IMR-90 (cell line): Measurements from ENCODE around the gene FOXP1. TPM values are rescaled to one million over a fixed set of nuclear protein-coding genes. Genes with fewer than 3 reads are reported as not detected.

Experiments used
- ATAC-seq: fragments of 200-7000 bp; cut with Tn5 transposase; 2 replicates; pipeline ENCODE4 v1.9.1; 2020; ENCODE audit warnings: low read depth, mild to moderate bottlenecking, moderate library complexity
- BruUV-seq: library from RNA; stranded (reverse); fragments of 400-500 nt; replicated peaks from 2 replicates; lab custom pipeline; 2021; lab: Mats Ljungman, UMichigan
- CTCF ChIA-PET: fragments of 300-600 bp; formaldehyde crosslinking; extraction: SDS; loops from one replicate; lab custom pipeline; 2021; ENCODE audit warnings: antibody characterized with exemption; lab: Yijun Ruan, JAX
- POLR2A ChIA-PET: fragments of 300-600 bp; sonication (Branson Sonifier 250); formaldehyde crosslinking; loops from one replicate; lab custom pipeline; 2022; ENCODE audit warnings: antibody characterized with exemption; ENCODE audit not compliant: unreplicated experiment; lab: Charles Lee
- DNase-seq: peaks from one replicate; pipeline ENCODE4 v3.0.0; 2013
- H2AFZ ChIP-seq: replicated peaks from 2 replicates; pipeline ENCODE3; 2013; ENCODE audit warnings: low read length, mild to moderate bottlenecking; ENCODE audit not compliant: poor library complexity
- H2AK5ac ChIP-seq: 2 replicates; pipeline ENCODE4 v1.6.1; 2013; ENCODE audit warnings: low read depth, low read length, inconsistent platforms
- H2AK9ac ChIP-seq: replicated peaks from 2 replicates; pipeline ENCODE3; 2013; ENCODE audit warnings: mild to moderate bottlenecking, low read depth, low read length, moderate library complexity; ENCODE audit not compliant: poor library complexity
- H2BK120ac ChIP-seq: 2 replicates; pipeline ENCODE4 v1.6.1; 2013; ENCODE audit warnings: low read depth, low read length, inconsistent platforms
- H2BK15ac ChIP-seq: 3 replicates; pipeline ENCODE4 v1.6.1; 2013; ENCODE audit warnings: low read depth, low read length, inconsistent platforms
- H2BK20ac ChIP-seq: 2 replicates; pipeline ENCODE4 v1.6.1; 2013; ENCODE audit warnings: low read depth, mild to moderate bottlenecking, inconsistent platforms, low read length, moderate library complexity
- H2BK5ac ChIP-seq: 2 replicates; pipeline ENCODE4 v1.6.1; 2013; ENCODE audit warnings: mild to moderate bottlenecking, low read depth, low read length, inconsistent platforms; ENCODE audit not compliant: poor library complexity, severe bottlenecking
- H3K14ac ChIP-seq: replicated peaks from 2 replicates; pipeline ENCODE4 v1.6.1; 2013; ENCODE audit warnings: low read depth, low read length, inconsistent platforms
- H3K18ac ChIP-seq: 2 replicates; pipeline ENCODE4 v1.6.1; 2013; ENCODE audit warnings: low read depth, low read length, control low read depth
- H3K23ac ChIP-seq: 2 replicates; pipeline ENCODE4 v1.6.1; 2013; ENCODE audit warnings: low read depth, low read length, inconsistent platforms
- H3K27ac ChIP-seq: 2 replicates; pipeline ENCODE4 v1.5.1; 2013; ENCODE audit warnings: mild to moderate bottlenecking, control low read depth, low read length; ENCODE audit not compliant: insufficient read depth
- H3K27me3 ChIP-seq: 2 replicates; pipeline ENCODE4 v1.6.1; 2013; ENCODE audit warnings: low read length; ENCODE audit not compliant: control insufficient read depth, insufficient read depth
- H3K36me3 ChIP-seq: 2 replicates; pipeline ENCODE4 v1.6.1; 2013; ENCODE audit warnings: low read length, mixed read lengths; ENCODE audit not compliant: control insufficient read depth, insufficient read depth
- H3K4ac ChIP-seq: 2 replicates; pipeline ENCODE4 v1.6.1; 2013; ENCODE audit warnings: low read depth, low read length, inconsistent platforms
- H3K4me1 ChIP-seq: 2 replicates; pipeline ENCODE4 v1.6.1; 2013; ENCODE audit warnings: low read length, mixed read lengths; ENCODE audit not compliant: control insufficient read depth, insufficient read depth
- H3K4me2 ChIP-seq: 2 replicates; pipeline ENCODE4 v1.6.1; 2013; ENCODE audit warnings: low read depth, mild to moderate bottlenecking, control low read depth, low read length, moderate library complexity
- H3K4me3 ChIP-seq: 2 replicates; pipeline ENCODE4 v1.5.1; 2013; ENCODE audit warnings: low read depth, mild to moderate bottlenecking, control low read depth, low read length, moderate library complexity; ENCODE audit not compliant: insufficient read depth
- H3K56ac ChIP-seq: 2 replicates; pipeline ENCODE4 v1.6.1; 2013; ENCODE audit warnings: low read length, inconsistent platforms; ENCODE audit not compliant: insufficient read depth; ENCODE audit errors: extremely low read depth
- H3K79me1 ChIP-seq, 2 experiments: 2 replicates each; pipeline ENCODE4 v1.6.1; 2013; ENCODE audit warnings: low read length in 2 of 2, inconsistent platforms in 1 of 2, low read depth in 1 of 2
- H3K9ac ChIP-seq: 2 replicates; pipeline ENCODE4 v1.6.1; 2013; ENCODE audit warnings: low read depth, low read length, control low read depth
- H3K9me1 ChIP-seq: 2 replicates; pipeline ENCODE4 v1.6.1; 2013; ENCODE audit warnings: low read length, inconsistent platforms; ENCODE audit not compliant: insufficient read depth
- H3K9me3 ChIP-seq: 2 replicates; pipeline ENCODE4 v1.6.1; 2013; ENCODE audit warnings: low read length; ENCODE audit not compliant: control insufficient read depth, insufficient read depth
- H4K20me1 ChIP-seq: 2 replicates; pipeline ENCODE4 v1.6.1; 2013; ENCODE audit warnings: low read length, inconsistent platforms; ENCODE audit not compliant: insufficient read depth
- H4K5ac ChIP-seq: 2 replicates; pipeline ENCODE4 v1.6.1; 2013; ENCODE audit warnings: mild to moderate bottlenecking, low read depth, low read length, control low read depth
- H4K8ac ChIP-seq, 2 experiments: 2 replicates each; pipeline ENCODE4 v1.6.1; 2013; ENCODE audit warnings: low read depth in 2 of 2, low read length in 2 of 2, control low read depth in 1 of 2, inconsistent platforms in 1 of 2
- H4K91ac ChIP-seq: 2 replicates; pipeline ENCODE4 v1.6.1; 2013; ENCODE audit warnings: low read depth, low read length, inconsistent platforms; ENCODE audit not compliant: insufficient read depth
- BHLHE40 ChIP-seq: fragments of 150-350 bp; IDR thresholded peaks from 2 replicates; pipeline ENCODE4 v1.6.1; 2016; ENCODE audit warnings: mild to moderate bottlenecking, low read depth, low read length
- CEBPB ChIP-seq: IDR thresholded peaks from 2 replicates; pipeline ENCODE4 v1.6.1; 2012; ENCODE audit warnings: low read depth, low read length, improper control_type of control experiment
- CHD1 ChIP-seq: IDR thresholded peaks from 2 replicates; pipeline ENCODE4 v1.6.1; 2012; ENCODE audit warnings: low read depth, low read length, improper control_type of control experiment
- ELK1 ChIP-seq: fragments of 150-350 bp; IDR thresholded peaks from 2 replicates; pipeline ENCODE4 v1.6.1; 2016; ENCODE audit warnings: low read depth, mild to moderate bottlenecking, low read length, moderate library complexity, borderline replicate concordance
- FOS ChIP-seq: fragments of 150-350 bp; IDR thresholded peaks from 2 replicates; pipeline ENCODE4 v1.6.1; 2016; ENCODE audit warnings: low read depth, low read length
- MAFK ChIP-seq: IDR thresholded peaks from 2 replicates; pipeline ENCODE4 v1.6.1; 2012; ENCODE audit warnings: low read depth, low read length, improper control_type of control experiment
- MAZ ChIP-seq: IDR thresholded peaks from 2 replicates; pipeline ENCODE4 v1.6.1; 2012; ENCODE audit warnings: low read depth, mild to moderate bottlenecking, low read length, improper control_type of control experiment, moderate library complexity, borderline replicate concordance
- MXI1 ChIP-seq: IDR thresholded peaks from 2 replicates; pipeline ENCODE4 v1.6.1; 2012; ENCODE audit warnings: low read depth, mild to moderate bottlenecking, low read length, moderate library complexity, borderline replicate concordance
- NFE2L2 ChIP-seq: fragments of 150-350 bp; IDR thresholded peaks from 2 replicates; pipeline ENCODE4 v1.6.1; 2016; ENCODE audit warnings: low read depth, mild to moderate bottlenecking, low read length
- POLR2A ChIP-seq: IDR thresholded peaks from 2 replicates; pipeline ENCODE4 v1.6.1; 2012; ENCODE audit warnings: mild to moderate bottlenecking, low read depth, low read length
- RAD21 ChIP-seq: IDR thresholded peaks from 2 replicates; pipeline ENCODE4 v1.6.1; 2012; ENCODE audit warnings: low read length, improper control_type of control experiment
- RCOR1 ChIP-seq: IDR thresholded peaks from 2 replicates; pipeline ENCODE4 v1.6.1; 2012; ENCODE audit warnings: mild to moderate bottlenecking, low read length, improper control_type of control experiment; ENCODE audit not compliant: insufficient replicate concordance
- RFX5 ChIP-seq: IDR thresholded peaks from 2 replicates; pipeline ENCODE4 v1.8.0; 2012; ENCODE audit warnings: low read depth, mild to moderate bottlenecking, low read length, moderate library complexity
- SMC3 ChIP-seq: fragments of 150-350 bp; IDR thresholded peaks from 2 replicates; pipeline ENCODE4 v1.6.1; 2016; ENCODE audit warnings: low read depth, mild to moderate bottlenecking, antibody characterized with exemption, low read length, moderate library complexity
- USF2 ChIP-seq: fragments of 150-350 bp; IDR thresholded peaks from 2 replicates; pipeline ENCODE4 v1.6.1; 2017; ENCODE audit warnings: mild to moderate bottlenecking, antibody characterized with exemption, low read length, low read depth
- WGBS, 2 experiments: methylation state at CpG; one replicate each; pipeline versions ENCODE4 v1.1.5 to v1.1.7; 2013; ENCODE audit warnings: missing lambda C conversion rate in 2 of 2; ENCODE audit not compliant: insufficient read length in 1 of 2; ENCODE audit errors: extremely low coverage in 2 of 2; 5-methylcytosine and 5-hydroxymethylcytosine counted together
- dilution Hi-C: fragments of 300-500 bp; cut with HindIII; formaldehyde crosslinking; loops from one replicate; pipeline ENCODE4 v1.14.3; 2018; ENCODE audit warnings: low sequenced_read_pairs; ENCODE audit not compliant: unreplicated experiment
- in situ Hi-C: fragments of 300-500 bp; cut with MboI; formaldehyde crosslinking; loops from 3 replicates; pipeline ENCODE4 v1.14.3; 2019; ENCODE audit warnings: low sequenced_read_pairs, inconsistent platforms, mixed read lengths
- intact Hi-C: fragments of 100-400 bp; cut with micrococcal nuclease; formaldehyde crosslinking; loops from 2 replicates; pipeline ENCODE4 v1.10.0; 2022
- polyA plus RNA-seq, 3 experiments: library from polyadenylated mRNA; depleted of rRNA; stranded (reverse); fragments of >200 nt; gene quantifications; 2 replicates each; pipeline ENCODE4 v1.2.3, GENCODE V29; 2012; ENCODE audit warnings: low replicate concordance in 1 of 3
- total RNA-seq: library from RNA; depleted of rRNA; stranded (reverse); fragments of >200 nt; gene quantifications from 2 replicates; pipeline ENCODE4 v1.2.3, GENCODE V29; 2012

FOXP1 gene
- total and polyA plus RNA-seq, 2 of the 4 experiments (the other 2 are of a cell fraction) = 37.0 to 132 TPM

- H3K27ac ChIP-seq = no peak overlapping the region
- no peak overlapping the region for H4K8ac ChIP-seq
- H4K91ac ChIP-seq = no peak overlapping the region
- H3K9ac ChIP-seq = no peak overlapping the region
- ChIA-PET POLR2A (no interaction called here), CTCF (interaction anchor here (0.5 to 1.8 kb wide), 4 partner anchors 11 to 389 kb away, joined by 3 to 5 read pairs (median 4); no protein-coding TSS in a partner anchor)
- H3K27me3 ChIP-seq = no peaks in the 10 kb centered on the region
- H3K4me2 ChIP-seq = no peak overlapping the region
- no peak overlapping the region for H2BK120ac ChIP-seq
- dilution Hi-C loops (no loop called here), intact Hi-C loops (no loop called here), in situ Hi-C loops (no loop called here)
- ATAC-seq (no peak), DNase-seq (peak; percentile 44)
- H3K56ac ChIP-seq = no peak overlapping the region
- H2AFZ ChIP-seq = no peak overlapping the region
- H3K36me3 ChIP-seq = peaks cover 18% of the 10 kb centered on the region
- WGBS, 2 experiments = no CpG with 5 or more reads among the region's 6 CpGs
- peaks cover 24% of the 10 kb centered on the region; the same call in 1 of the 2 replicates for H4K20me1 ChIP-seq
- no peak overlapping the region for H2BK20ac ChIP-seq
- H3K4me3 ChIP-seq = no peak overlapping the region
- no peak overlapping the region for H3K4ac ChIP-seq
- H3K79me1 ChIP-seq = peaks cover 33 to 55% of the 10 kb centered on the region in 2 experiments
- no peak overlapping the region for H3K14ac ChIP-seq
- H3K9me3 ChIP-seq = no peaks in the 10 kb centered on the region
- H2BK15ac ChIP-seq = no peak overlapping the region
- H3K23ac ChIP-seq = no peak overlapping the region
- H3K9me1 ChIP-seq = peaks cover 3% of the 10 kb centered on the region; the same call in 1 of the 2 replicates
- H2AK5ac ChIP-seq = no peak overlapping the region
- H4K5ac ChIP-seq = no peak overlapping the region
- no peak overlapping the region for H2BK5ac ChIP-seq
- H3K4me1 ChIP-seq = peaks cover 6% of the 10 kb centered on the region
- no peak overlapping the region; the same call in 1 of the 2 replicates for H3K18ac ChIP-seq
- BruUV-seq = no TSS peak
- H2AK9ac ChIP-seq = no peak overlapping the region
- TF ChIP-seq MAZ (no peak), RFX5 (no peak), RAD21 (no peak), CHD1 (no peak), BHLHE40 (no peak), ELK1 (no peak), USF2 (no peak), POLR2A (no peak), CEBPB (no peak), SMC3 (no peak), FOS (no peak), MXI1 (no peak), RCOR1 (no peak), NFE2L2 (no peak), MAFK (no peak)
Observed at GRCh38 chr3:71011565-71012287, 571.8 kb downstream of the FOXP1 start.
